ENCODE data around the gene C2orf76.

Gene C2orf76

DNA sequence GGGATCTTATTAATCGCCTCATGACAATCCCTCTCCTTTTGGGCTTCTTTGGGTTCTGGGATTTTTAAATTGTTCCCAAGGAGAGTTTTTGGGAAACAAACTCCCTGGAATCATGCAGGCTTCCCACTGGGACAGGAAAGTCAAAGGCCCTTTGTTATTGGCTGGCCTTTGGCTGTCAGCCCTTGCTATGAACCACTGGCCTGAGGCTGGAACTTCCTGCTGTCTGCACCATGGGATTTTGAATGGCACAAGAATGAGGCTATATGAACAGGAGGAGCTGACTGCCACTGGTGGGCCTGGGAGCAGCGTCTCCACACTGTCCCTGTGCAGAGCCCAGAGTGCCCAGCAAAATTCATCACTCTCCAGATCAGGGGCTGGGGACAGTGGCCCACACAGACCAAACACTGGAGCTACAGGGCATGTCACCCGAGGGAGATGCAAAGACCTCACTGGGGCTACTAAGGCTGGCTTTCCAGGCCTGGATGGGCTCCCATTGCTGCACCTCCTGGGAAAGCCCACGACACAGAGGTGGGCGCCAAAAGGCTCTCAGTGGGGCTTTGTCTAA, 107.3 kb downstream of the C2orf76 start:
- Histone ChIP-seq H3K27me3 (ENCODE audit: insufficient read depth, low read length, poor library complexity, severe bottlenecking) (no peaks in the 10 kb centered on the region), H3K4me3 (ENCODE audit: low read length, poor library complexity, severe bottlenecking) (no peak overlapping the region), H3K4me1 (ENCODE audit: insufficient read depth, low read length, poor library complexity, severe bottlenecking) (no peaks in the 10 kb centered on the region), H3K9me3 (ENCODE audit: insufficient read depth, low read depth, low read length) (no peaks in the 10 kb centered on the region), H3K9me2 (replicated peaks; ENCODE audit: low read depth, low read length) (no peaks in the 10 kb centered on the region), H3K79me2 (ENCODE audit: insufficient read depth, low read length) (no peaks in the 10 kb centered on the region), H4K20me1 (ENCODE audit: insufficient read depth, low read length, poor library complexity, severe bottlenecking) (no peaks in the 10 kb centered on the region), H3K4me2 (ENCODE audit: low read depth, low read length, poor library complexity, severe bottlenecking) (no peak overlapping the region), H3F3A (ENCODE audit: low read depth) (no peaks in the 10 kb centered on the region), H3K36me3 (ENCODE audit: insufficient read depth, low read length) (no peaks in the 10 kb centered on the region), H2AFZ (ENCODE audit: low read length) (no peak overlapping the region), H3K9ac (ENCODE audit: low read depth, low read length, poor library complexity, severe bottlenecking) (no peak overlapping the region)
- no peak for TF ChIP-seq EZH2phosphoT487 (IDR thresholded peaks at IDR 0.05; ENCODE audit: borderline replicate concordance)
- TF ChIP-seq, protein P1, sequence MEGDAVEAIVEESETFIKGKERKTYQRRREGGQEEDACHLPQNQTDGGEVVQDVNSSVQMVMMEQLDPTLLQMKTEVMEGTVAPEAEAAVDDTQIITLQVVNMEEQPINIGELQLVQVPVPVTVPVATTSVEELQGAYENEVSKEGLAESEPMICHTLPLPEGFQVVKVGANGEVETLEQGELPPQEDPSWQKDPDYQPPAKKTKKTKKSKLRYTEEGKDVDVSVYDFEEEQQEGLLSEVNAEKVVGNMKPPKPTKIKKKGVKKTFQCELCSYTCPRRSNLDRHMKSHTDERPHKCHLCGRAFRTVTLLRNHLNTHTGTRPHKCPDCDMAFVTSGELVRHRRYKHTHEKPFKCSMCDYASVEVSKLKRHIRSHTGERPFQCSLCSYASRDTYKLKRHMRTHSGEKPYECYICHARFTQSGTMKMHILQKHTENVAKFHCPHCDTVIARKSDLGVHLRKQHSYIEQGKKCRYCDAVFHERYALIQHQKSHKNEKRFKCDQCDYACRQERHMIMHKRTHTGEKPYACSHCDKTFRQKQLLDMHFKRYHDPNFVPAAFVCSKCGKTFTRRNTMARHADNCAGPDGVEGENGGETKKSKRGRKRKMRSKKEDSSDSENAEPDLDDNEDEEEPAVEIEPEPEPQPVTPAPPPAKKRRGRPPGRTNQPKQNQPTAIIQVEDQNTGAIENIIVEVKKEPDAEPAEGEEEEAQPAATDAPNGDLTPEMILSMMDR (conservative IDR thresholded peaks at IDR 0.05; ENCODE audit: low read length): no peak

DNA sequence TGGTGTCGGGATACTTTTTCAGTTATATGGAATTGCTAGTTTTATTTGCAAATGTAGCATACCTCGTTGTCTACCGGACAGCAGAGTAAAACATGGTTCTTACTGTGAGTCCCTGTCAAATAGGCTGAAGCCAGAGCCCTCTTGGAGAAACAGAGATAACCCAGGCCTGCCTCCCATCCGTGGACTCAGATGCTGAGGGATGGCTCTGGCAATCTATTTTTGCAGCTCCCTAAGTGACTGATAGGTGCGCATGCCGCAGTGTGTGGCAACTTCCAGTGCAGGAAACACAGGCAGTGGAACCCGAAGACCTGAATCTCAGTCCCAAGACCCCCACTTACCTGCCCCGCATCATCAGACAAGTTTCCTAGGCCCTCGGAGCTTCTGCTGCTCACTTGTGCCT, 109.4 kb downstream of the C2orf76 start:
- H3K27me3 ChIP-seq (ENCODE audit: insufficient read depth, low read length, poor library complexity, severe bottlenecking): no peaks in the 10 kb centered on the region
- H3K9ac ChIP-seq (ENCODE audit: low read depth, low read length, poor library complexity, severe bottlenecking): no peak overlapping the region
- no peak overlapping the region for H3K4me2 ChIP-seq (ENCODE audit: low read depth, low read length, poor library complexity, severe bottlenecking)
- H3F3A ChIP-seq (ENCODE audit: low read depth): no peaks in the 10 kb centered on the region
- H3K9me3 ChIP-seq (ENCODE audit: insufficient read depth, low read depth, low read length): no peaks in the 10 kb centered on the region
- no peaks in the 10 kb centered on the region for H3K79me2 ChIP-seq (ENCODE audit: insufficient read depth, low read length)
- H3K9me2 ChIP-seq (replicated peaks; ENCODE audit: low read depth, low read length): no peaks in the 10 kb centered on the region
- no peaks in the 10 kb centered on the region for H3K36me3 ChIP-seq (ENCODE audit: insufficient read depth, low read length)
- no peak overlapping the region for H2AFZ ChIP-seq (ENCODE audit: low read length)
- no peaks in the 10 kb centered on the region for H4K20me1 ChIP-seq (ENCODE audit: insufficient read depth, low read length, poor library complexity, severe bottlenecking)
- no peaks in the 10 kb centered on the region for H3K4me1 ChIP-seq (ENCODE audit: insufficient read depth, low read length, poor library complexity, severe bottlenecking)
- no peak overlapping the region for H3K4me3 ChIP-seq (ENCODE audit: low read length, poor library complexity, severe bottlenecking)
- TF ChIP-seq, protein P1 (conservative IDR thresholded peaks at IDR 0.05; ENCODE audit: low read length): no peak
- no peak for TF ChIP-seq EZH2phosphoT487 (IDR thresholded peaks at IDR 0.05; ENCODE audit: borderline replicate concordance)

DNA sequence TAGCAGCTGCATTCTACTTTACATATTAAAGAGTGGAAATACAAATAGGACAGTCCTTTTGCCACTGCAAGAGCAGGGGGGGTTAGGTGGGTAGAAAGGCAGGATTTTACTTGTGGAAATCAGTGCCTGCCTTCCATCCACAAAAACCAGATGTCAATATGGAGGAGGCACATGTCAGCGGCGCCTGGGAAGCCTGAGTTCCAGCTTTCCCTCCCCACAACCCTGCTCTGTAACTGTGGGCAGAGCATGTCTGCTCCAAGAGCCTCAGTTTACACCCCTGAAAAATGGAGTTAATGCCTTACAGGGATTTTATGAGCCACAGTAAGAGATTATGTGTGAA, 110.1 kb downstream of the C2orf76 start:
- TF ChIP-seq, protein P1 (conservative IDR thresholded peaks at IDR 0.05; ENCODE audit: low read length): no peak
- no peak for TF ChIP-seq EZH2phosphoT487 (IDR thresholded peaks at IDR 0.05; ENCODE audit: borderline replicate concordance)
- Histone ChIP-seq H3K4me1 (ENCODE audit: insufficient read depth, low read length, poor library complexity, severe bottlenecking) (no peaks in the 10 kb centered on the region), H3K9ac (ENCODE audit: low read depth, low read length, poor library complexity, severe bottlenecking) (no peak overlapping the region)

More for the DNA sequence above, 110.1 kb downstream of the C2orf76 start:
- Histone ChIP-seq H3K36me3 (ENCODE audit: insufficient read depth, low read length) (no peaks in the 10 kb centered on the region), H3K4me2 (ENCODE audit: low read depth, low read length, poor library complexity, severe bottlenecking) (no peak overlapping the region), H3K4me3 (ENCODE audit: low read length, poor library complexity, severe bottlenecking) (no peak overlapping the region), H3K79me2 (ENCODE audit: insufficient read depth, low read length) (no peaks in the 10 kb centered on the region), H3K9me3 (ENCODE audit: insufficient read depth, low read depth, low read length) (no peaks in the 10 kb centered on the region), H3K27me3 (ENCODE audit: insufficient read depth, low read length, poor library complexity, severe bottlenecking) (no peaks in the 10 kb centered on the region), H2AFZ (ENCODE audit: low read length) (no peak overlapping the region), H4K20me1 (ENCODE audit: insufficient read depth, low read length, poor library complexity, severe bottlenecking) (no peaks in the 10 kb centered on the region), H3K9me2 (replicated peaks; ENCODE audit: low read depth, low read length) (no peaks in the 10 kb centered on the region), H3F3A (ENCODE audit: low read depth) (no peaks in the 10 kb centered on the region)
